SU-DHL-6 (cell line): ENCODE data around the gene TENM4.

ENCODE experiments used
- H2AFZ ChIP-seq: fragments of 200-600 bp; sonication (generic); 2 replicates; pipeline ENCODE4 v1.6.1; 2014; ENCODE audit warnings: low read depth, mild to moderate bottlenecking, moderate library complexity, mixed read lengths, antibody characterized with exemption, low read length; ENCODE audit not compliant: severe bottlenecking
- H3F3A ChIP-seq: fragments of 200-600 bp; shearing (Covaris generic); 2 replicates; pipeline ENCODE4 v1.6.0; 2016; ENCODE audit warnings: antibody characterized with exemption, mild to moderate bottlenecking; ENCODE audit not compliant: insufficient read depth
- H3K27ac ChIP-seq: fragments of 200-600 bp; sonication (generic); 2 replicates; pipeline ENCODE4 v1.5.1; 2016; ENCODE audit warnings: low read depth, mild to moderate bottlenecking, low read length, moderate library complexity, mixed read lengths
- H3K27me3 ChIP-seq: fragments of 200-600 bp; sonication (generic), shearing (Covaris generic); 2 replicates; pipeline ENCODE4 v1.6.0; 2014; ENCODE audit warnings: mild to moderate bottlenecking, low read length
- H3K36me3 ChIP-seq: fragments of 200-600 bp; sonication (generic); 2 replicates; pipeline ENCODE4 v1.6.1; 2014; ENCODE audit warnings: mild to moderate bottlenecking, low read length, mixed read lengths
- H3K4me2 ChIP-seq: fragments of 300-600, 200-600 bp; shearing (Covaris generic), sonication (generic); 2 replicates; pipeline ENCODE4 v1.6.0; 2014; ENCODE audit warnings: low read length, low read depth, mild to moderate bottlenecking; ENCODE audit not compliant: poor library complexity, severe bottlenecking
- H3K4me3 ChIP-seq: fragments of 200-600 bp; sonication (generic); 2 replicates; pipeline ENCODE4 v1.5.1; 2014; ENCODE audit warnings: antibody characterized with exemption, low read length, mild to moderate bottlenecking, mixed read lengths; ENCODE audit not compliant: insufficient read depth, poor library complexity, severe bottlenecking
- H3K79me2 ChIP-seq: fragments of 200-600 bp; sonication (generic); 2 replicates; pipeline ENCODE4 v1.6.1; 2014; ENCODE audit warnings: mild to moderate bottlenecking, low read length, moderate library complexity; ENCODE audit not compliant: insufficient read depth
- H3K9ac ChIP-seq: fragments of 200-600 bp; sonication (generic); 2 replicates; pipeline ENCODE4 v1.7.0; 2014; ENCODE audit warnings: mild to moderate bottlenecking, low read length
- H3K9me2 ChIP-seq: fragments of 200-600 bp; sonication (generic); replicated peaks from 2 replicates; pipeline ENCODE4 v1.6.1; 2014; ENCODE audit warnings: low read length; ENCODE audit not compliant: insufficient read depth
- H3K9me3 ChIP-seq: fragments of 200-600 bp; sonication (generic); 2 replicates; pipeline ENCODE4 v1.6.1; 2014; ENCODE audit warnings: low read length, mixed read lengths; ENCODE audit not compliant: insufficient read depth
- H4K20me1 ChIP-seq: fragments of 200-600 bp; sonication (generic); 2 replicates; pipeline ENCODE4 v1.6.1; 2014; ENCODE audit warnings: low read depth, mild to moderate bottlenecking, antibody characterized with exemption, low read length, moderate library complexity, mixed read lengths
- CTCF ChIP-seq: fragments of 200-600 bp; sonication (generic); IDR thresholded peaks from one replicate; pipeline ENCODE4 v1.5.1; 2017; ENCODE audit warnings: antibody characterized with exemption, mild to moderate bottlenecking, low read length, moderate library complexity; ENCODE audit not compliant: insufficient read depth, poor library complexity, severe bottlenecking
- EZH2phosphoT487 ChIP-seq: fragments of 200-600 bp; sonication (generic), shearing (Covaris generic); conservative IDR thresholded peaks from 2 replicates; pipeline ENCODE4 v1.6.1; 2018; ENCODE audit warnings: mild to moderate bottlenecking, antibody characterized with exemption, low read length, moderate library complexity, mixed read lengths

Gene TENM4

GRCh38 chr11:78717041-78717440 is 723.8 kb downstream of the TENM4 start:
- H3K9me2 ChIP-seq: no peaks in the 10 kb centered on the region

DNA sequence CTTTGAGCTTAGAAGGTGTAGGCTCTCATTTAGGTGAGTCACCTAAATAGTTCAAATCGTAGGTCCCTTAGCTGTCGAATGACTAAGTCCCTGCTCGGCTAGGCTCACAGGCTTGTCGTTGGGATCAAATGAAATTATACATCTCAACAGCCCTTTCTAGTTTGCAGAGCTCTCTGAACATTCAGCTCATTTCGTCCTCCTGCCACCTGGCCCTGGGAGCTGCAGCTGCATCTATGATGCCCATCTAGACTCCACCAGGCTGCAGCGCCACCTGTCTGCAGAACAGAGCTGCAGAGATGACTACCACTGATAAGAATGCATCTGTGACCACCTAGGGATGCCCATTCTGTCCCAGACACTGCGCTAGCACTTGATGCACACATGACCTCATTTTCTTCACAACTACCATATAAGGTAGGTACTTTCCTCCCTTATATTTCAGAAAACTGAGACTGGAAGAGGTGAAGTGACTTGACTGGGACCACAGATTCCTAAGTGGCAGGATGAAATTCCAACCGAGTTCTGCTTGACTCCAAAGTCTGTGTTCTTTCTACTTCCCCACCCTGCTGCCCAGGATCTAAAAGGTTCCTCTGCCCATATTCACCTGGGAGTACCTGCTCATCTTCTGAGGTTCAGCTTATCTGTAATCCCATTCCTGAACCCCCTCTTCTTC is 725.1 kb downstream of the TENM4 start:
- H3K9me2 ChIP-seq: no peaks in the 10 kb centered on the region
- H2AFZ ChIP-seq: no peak overlapping the region
- no peaks in the 10 kb centered on the region for H3F3A ChIP-seq
- TF ChIP-seq EZH2phosphoT487: no peak
- peak; percentile 69 for TF ChIP-seq CTCF
- H3K79me2 ChIP-seq: no peaks in the 10 kb centered on the region
- no peaks in the 10 kb centered on the region for H3K36me3 ChIP-seq
- H3K27ac ChIP-seq: no peak overlapping the region
- H3K4me3 ChIP-seq: no peak overlapping the region
- no peak overlapping the region for H3K4me2 ChIP-seq
- H3K27me3 ChIP-seq: no peaks in the 10 kb centered on the region
- no peaks in the 10 kb centered on the region for H3K9me3 ChIP-seq
- no peaks in the 10 kb centered on the region for H4K20me1 ChIP-seq
- no peak overlapping the region for H3K9ac ChIP-seq

More at GRCh38 chr11:78717041-78717440, 723.8 kb downstream of the TENM4 start:
- H3K9me3 ChIP-seq: no peaks in the 10 kb centered on the region
- H3K4me2 ChIP-seq: no peak overlapping the region
- no peaks in the 10 kb centered on the region for H3F3A ChIP-seq
- no peak overlapping the region for H3K27ac ChIP-seq
- H3K9ac ChIP-seq: no peak overlapping the region
- TF ChIP-seq CTCF (no peak), EZH2phosphoT487 (no peak)
- no peaks in the 10 kb centered on the region for H3K36me3 ChIP-seq
- H3K4me3 ChIP-seq: no peak overlapping the region
- no peak overlapping the region for H2AFZ ChIP-seq
- H3K27me3 ChIP-seq: no peaks in the 10 kb centered on the region
- H3K79me2 ChIP-seq: no peaks in the 10 kb centered on the region
- no peaks in the 10 kb centered on the region for H4K20me1 ChIP-seq

DNA sequence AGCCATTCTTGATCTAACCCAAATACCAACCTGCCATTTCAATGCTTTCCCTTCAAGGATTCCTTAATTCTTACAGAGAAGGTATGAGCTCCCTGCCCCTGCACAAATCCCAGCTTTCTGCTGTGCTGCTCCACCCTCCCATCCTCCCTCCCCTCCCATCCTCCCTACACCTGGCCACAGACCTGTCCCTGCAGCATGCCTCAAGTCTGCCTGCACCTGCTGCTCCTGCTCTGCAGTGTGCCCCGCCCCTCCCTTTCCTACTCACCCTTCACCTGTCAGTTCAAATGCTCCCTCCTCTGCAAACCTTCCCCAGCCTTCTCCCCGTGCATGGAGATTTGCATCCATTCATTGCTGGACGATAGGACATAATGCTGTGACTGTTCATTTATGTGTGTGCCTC is 726.3 kb downstream of the TENM4 start:
- Histone ChIP-seq H3K9me2 (no peaks in the 10 kb centered on the region), H3F3A (no peaks in the 10 kb centered on the region), H3K9me3 (no peaks in the 10 kb centered on the region), H4K20me1 (no peaks in the 10 kb centered on the region), H3K4me3 (no peak overlapping the region), H2AFZ (no peak overlapping the region), H3K4me2 (no peak overlapping the region), H3K27ac (no peak overlapping the region), H3K9ac (no peak overlapping the region), H3K36me3 (no peaks in the 10 kb centered on the region), H3K27me3 (no peaks in the 10 kb centered on the region), H3K79me2 (no peaks in the 10 kb centered on the region)
- no peak for TF ChIP-seq EZH2phosphoT487

- TF ChIP-seq CTCF (no peak), EZH2phosphoT487 (no peak)
- Histone ChIP-seq H2AFZ (no peak overlapping the region), H3F3A (no peaks in the 10 kb centered on the region), H3K36me3 (no peaks in the 10 kb centered on the region), H3K27me3 (no peaks in the 10 kb centered on the region), H3K4me3 (no peak overlapping the region), H3K4me2 (no peak overlapping the region), H4K20me1 (no peaks in the 10 kb centered on the region), H3K79me2 (no peaks in the 10 kb centered on the region), H3K9me2 (no peaks in the 10 kb centered on the region), H3K9ac (no peak overlapping the region), H3K9me3 (no peaks in the 10 kb centered on the region), H3K27ac (no peak overlapping the region)
Observed at GRCh38 chr11:78711735-78712134, 729.1 kb downstream of the TENM4 start.
